ENCODE measurements around the gene ALDH8A1.

ALDH8A1 gene

DNA sequence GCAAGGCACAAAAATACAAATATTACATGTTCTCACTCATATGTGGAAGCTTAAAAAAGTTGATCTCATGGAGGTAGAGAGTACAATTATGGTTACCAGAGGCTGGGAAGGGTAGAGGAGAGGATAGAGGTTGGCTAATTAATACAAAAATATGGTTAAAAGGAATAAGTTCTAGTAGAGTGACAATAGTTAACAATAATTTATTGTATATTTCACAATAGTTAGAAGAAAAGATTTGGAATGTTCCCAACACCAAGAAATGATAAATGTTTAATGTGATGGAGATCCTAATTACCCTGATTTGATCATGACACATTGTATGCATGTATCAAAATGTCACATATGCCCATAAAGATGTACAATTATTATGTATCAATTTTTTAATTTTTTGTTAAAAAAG, 1.8 kb downstream of the ALDH8A1 start:
- H3K4me3 ChIP-seq (ENCODE audit: low read length) = no peak overlapping the region
- H3K4me1 ChIP-seq (ENCODE audit: control insufficient read depth, insufficient read depth, low read length) = no peaks in the 10 kb centered on the region
- H3K27me3 ChIP-seq (ENCODE audit: control insufficient read depth, insufficient read depth, low read length) = no peaks in the 10 kb centered on the region
- no peak overlapping the region for H3K27ac ChIP-seq (ENCODE audit: low read depth, low read length)
- H3K9ac ChIP-seq (ENCODE audit: low read length) = no peak overlapping the region
- no peaks in the 10 kb centered on the region for H3K36me3 ChIP-seq (ENCODE audit: control insufficient read depth, insufficient read depth, low read length)

DNA sequence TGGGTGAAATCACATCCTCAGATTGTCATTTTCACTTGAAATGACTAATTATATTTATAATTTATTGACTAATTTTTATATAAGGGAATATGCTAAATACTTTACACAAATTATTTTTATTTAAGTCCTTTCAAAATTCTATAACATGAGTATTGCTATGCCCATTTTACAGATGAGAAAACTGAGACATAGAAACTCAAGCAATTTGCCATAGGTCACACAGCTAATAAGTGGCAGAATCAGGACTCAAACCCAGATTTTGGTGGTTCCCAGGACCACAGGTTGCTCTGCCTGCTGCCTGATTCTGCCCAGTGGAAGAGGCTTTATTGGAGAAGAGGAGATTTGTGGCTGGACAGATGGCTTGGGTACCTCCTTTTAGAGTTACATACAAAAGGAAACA, 4.9 kb downstream of the ALDH8A1 start:
- H3K4me1 ChIP-seq (ENCODE audit: control insufficient read depth, insufficient read depth, low read length) = no peaks in the 10 kb centered on the region
- H3K36me3 ChIP-seq (ENCODE audit: control insufficient read depth, insufficient read depth, low read length) = no peaks in the 10 kb centered on the region
- no peaks in the 10 kb centered on the region for H3K27me3 ChIP-seq (ENCODE audit: control insufficient read depth, insufficient read depth, low read length)
- H3K9ac ChIP-seq (ENCODE audit: low read length) = no peak overlapping the region
- H3K27ac ChIP-seq (ENCODE audit: low read depth, low read length) = no peak overlapping the region
- no peak overlapping the region for H3K4me3 ChIP-seq (ENCODE audit: low read length)

- no peak overlapping the region for H3K4me3 ChIP-seq (ENCODE audit: low read length)
- H3K27me3 ChIP-seq (ENCODE audit: control insufficient read depth, insufficient read depth, low read length) = no peaks in the 10 kb centered on the region
- no peaks in the 10 kb centered on the region for H3K4me1 ChIP-seq (ENCODE audit: control insufficient read depth, insufficient read depth, low read length)
- H3K36me3 ChIP-seq (ENCODE audit: control insufficient read depth, insufficient read depth, low read length) = no peaks in the 10 kb centered on the region
- H3K27ac ChIP-seq (ENCODE audit: low read depth, low read length) = no peak overlapping the region
- no peak overlapping the region for H3K9ac ChIP-seq (ENCODE audit: low read length)
Observed at GRCh38 chr6:134943522-134944111, 6.3 kb downstream of the ALDH8A1 start.

- Histone ChIP-seq H3K4me1 (ENCODE audit: control insufficient read depth, insufficient read depth, low read length) (no peaks in the 10 kb centered on the region), H3K27me3 (ENCODE audit: control insufficient read depth, insufficient read depth, low read length) (no peaks in the 10 kb centered on the region), H3K4me3 (ENCODE audit: low read length) (no peak overlapping the region), H3K36me3 (ENCODE audit: control insufficient read depth, insufficient read depth, low read length) (no peaks in the 10 kb centered on the region), H3K27ac (ENCODE audit: low read depth, low read length) (no peak overlapping the region), H3K9ac (ENCODE audit: low read length) (no peak overlapping the region)
Observed at GRCh38 chr6:134938896-134939295, 11.0 kb downstream of the ALDH8A1 start.

GRCh38 chr6:134937426-134937825, 12.5 kb downstream of the ALDH8A1 start:
- no peaks in the 10 kb centered on the region for H3K4me1 ChIP-seq (ENCODE audit: control insufficient read depth, insufficient read depth, low read length)
- H3K36me3 ChIP-seq (ENCODE audit: control insufficient read depth, insufficient read depth, low read length) = no peaks in the 10 kb centered on the region
- H3K27ac ChIP-seq (ENCODE audit: low read depth, low read length) = no peak overlapping the region
- no peaks in the 10 kb centered on the region for H3K27me3 ChIP-seq (ENCODE audit: control insufficient read depth, insufficient read depth, low read length)
- H3K9ac ChIP-seq (ENCODE audit: low read length) = no peak overlapping the region
- no peak overlapping the region for H3K4me3 ChIP-seq (ENCODE audit: low read length)

GRCh38 chr6:134936931-134937330, 13.0 kb downstream of the ALDH8A1 start:
- H3K4me1 ChIP-seq (ENCODE audit: control insufficient read depth, insufficient read depth, low read length) = no peaks in the 10 kb centered on the region
- no peak overlapping the region for H3K4me3 ChIP-seq (ENCODE audit: low read length)
- H3K36me3 ChIP-seq (ENCODE audit: control insufficient read depth, insufficient read depth, low read length) = no peaks in the 10 kb centered on the region
- no peak overlapping the region for H3K9ac ChIP-seq (ENCODE audit: low read length)
- no peak overlapping the region for H3K27ac ChIP-seq (ENCODE audit: low read depth, low read length)
- H3K27me3 ChIP-seq (ENCODE audit: control insufficient read depth, insufficient read depth, low read length) = no peaks in the 10 kb centered on the region

DNA sequence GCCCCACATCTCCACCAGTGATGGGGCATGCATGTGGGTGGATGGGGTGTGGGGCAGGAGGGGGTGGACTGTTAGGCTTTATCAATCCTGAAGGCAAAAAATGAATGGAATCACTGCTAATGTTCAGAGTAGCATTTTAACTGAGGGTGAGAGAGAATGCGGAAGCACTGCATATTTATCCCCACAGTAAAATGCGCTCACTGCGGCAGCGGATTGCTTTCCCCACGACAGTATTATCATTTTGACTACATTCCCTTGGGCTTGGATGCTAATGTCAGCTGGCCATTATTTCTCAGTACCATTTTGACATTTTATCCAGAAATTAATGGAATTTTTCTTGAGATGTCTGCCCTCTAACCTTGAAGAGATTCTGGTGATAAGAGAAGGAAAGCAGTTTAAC, 13.4 kb downstream of the ALDH8A1 start:
- Histone ChIP-seq H3K9ac (ENCODE audit: low read length) (no peak overlapping the region), H3K27ac (ENCODE audit: low read depth, low read length) (no peak overlapping the region), H3K27me3 (ENCODE audit: control insufficient read depth, insufficient read depth, low read length) (no peaks in the 10 kb centered on the region), H3K4me1 (ENCODE audit: control insufficient read depth, insufficient read depth, low read length) (no peaks in the 10 kb centered on the region), H3K4me3 (ENCODE audit: low read length) (no peak overlapping the region), H3K36me3 (ENCODE audit: control insufficient read depth, insufficient read depth, low read length) (no peaks in the 10 kb centered on the region)

DNA sequence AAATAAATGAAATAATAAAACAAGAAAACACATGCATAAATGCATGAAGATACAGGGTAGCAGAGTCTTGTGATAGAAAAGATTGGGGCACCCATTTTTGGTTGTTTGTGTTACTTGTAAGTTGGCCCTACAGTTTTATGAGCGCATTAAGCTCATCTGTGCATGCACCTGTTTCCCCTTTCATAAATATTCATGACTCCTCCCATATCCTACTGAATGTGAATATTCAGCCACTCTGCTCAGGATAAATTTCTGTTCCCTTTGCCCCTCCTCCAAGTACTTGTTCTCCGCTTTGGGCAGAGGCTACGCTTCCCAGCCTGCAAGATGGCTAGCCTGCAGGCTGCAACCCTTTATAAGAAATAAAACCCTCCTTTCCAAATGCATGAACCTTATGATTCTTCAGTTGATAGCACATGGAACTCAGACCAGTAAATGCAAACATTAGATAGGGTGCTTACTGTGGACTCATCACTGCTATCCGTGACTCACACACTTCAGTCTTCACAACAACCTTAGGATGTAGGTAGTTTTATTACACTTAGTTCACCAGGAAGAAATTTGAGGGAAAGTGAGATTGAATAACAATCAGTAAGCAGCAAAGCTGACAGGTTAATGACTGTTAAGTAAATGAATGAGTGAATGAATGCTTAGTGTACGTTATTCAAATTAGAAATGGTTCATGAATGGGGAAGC, 15.0 kb downstream of the ALDH8A1 start:
- Histone ChIP-seq H3K4me1 (ENCODE audit: control insufficient read depth, insufficient read depth, low read length) (no peaks in the 10 kb centered on the region), H3K9ac (ENCODE audit: low read length) (no peak overlapping the region), H3K27ac (ENCODE audit: low read depth, low read length) (no peak overlapping the region), H3K36me3 (ENCODE audit: control insufficient read depth, insufficient read depth, low read length) (no peaks in the 10 kb centered on the region), H3K27me3 (ENCODE audit: control insufficient read depth, insufficient read depth, low read length) (no peaks in the 10 kb centered on the region), H3K4me3 (ENCODE audit: low read length) (no peak overlapping the region)

- no peaks in the 10 kb centered on the region for H3K27me3 ChIP-seq (ENCODE audit: control insufficient read depth, insufficient read depth, low read length)
- H3K4me1 ChIP-seq (ENCODE audit: control insufficient read depth, insufficient read depth, low read length) = no peaks in the 10 kb centered on the region
- H3K36me3 ChIP-seq (ENCODE audit: control insufficient read depth, insufficient read depth, low read length) = no peaks in the 10 kb centered on the region
- H3K27ac ChIP-seq (ENCODE audit: low read depth, low read length) = no peak overlapping the region
- H3K4me3 ChIP-seq (ENCODE audit: low read length) = no peak overlapping the region
- no peak overlapping the region for H3K9ac ChIP-seq (ENCODE audit: low read length)
Observed at GRCh38 chr6:134932535-134933470, 17.1 kb downstream of the ALDH8A1 start.

DNA sequence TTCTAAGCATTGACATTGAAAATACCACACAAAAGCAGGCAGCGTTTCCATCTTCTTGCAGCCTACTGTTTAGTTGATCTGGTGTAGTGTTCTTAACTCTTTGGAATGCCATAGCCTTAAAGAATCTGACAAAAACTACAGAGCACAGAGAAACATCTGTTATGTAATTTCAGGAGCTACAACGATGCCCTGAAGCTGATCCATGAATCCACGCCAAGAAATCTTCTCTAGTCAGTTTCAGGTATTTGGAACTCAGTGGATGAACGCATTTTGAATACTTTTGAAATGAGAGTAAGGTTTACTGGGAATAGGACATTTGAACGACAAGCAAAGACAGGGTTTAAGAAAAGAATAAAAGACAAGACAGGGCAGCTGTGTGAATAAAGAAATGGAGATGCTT, 17.8 kb downstream of the ALDH8A1 start:
- no peaks in the 10 kb centered on the region for H3K36me3 ChIP-seq (ENCODE audit: control insufficient read depth, insufficient read depth, low read length)

DNA sequence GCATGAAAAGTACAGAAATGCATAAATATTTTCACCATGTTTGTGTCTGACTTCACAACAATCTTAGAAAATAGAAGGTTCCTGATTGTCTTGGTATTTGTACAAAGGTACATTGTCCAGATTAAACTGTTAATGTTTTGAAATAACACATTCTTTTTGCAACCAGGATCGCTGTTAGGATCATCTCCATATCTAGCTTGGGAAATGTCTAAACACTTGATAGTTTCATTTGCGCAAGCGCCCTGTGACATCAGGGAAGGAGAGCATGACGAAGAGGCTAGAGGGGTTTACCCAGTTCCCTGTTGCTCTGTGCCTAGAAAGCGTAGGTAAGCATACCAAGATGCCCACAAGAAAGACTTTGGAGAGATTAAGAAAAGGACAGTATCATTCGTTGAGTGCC, 19.4 kb downstream of the ALDH8A1 start:
- Histone ChIP-seq H3K9ac (ENCODE audit: low read length) (no peak overlapping the region), H3K36me3 (ENCODE audit: control insufficient read depth, insufficient read depth, low read length) (no peaks in the 10 kb centered on the region), H3K4me3 (ENCODE audit: low read length) (no peak overlapping the region), H3K4me1 (ENCODE audit: control insufficient read depth, insufficient read depth, low read length) (no peaks in the 10 kb centered on the region), H3K27ac (ENCODE audit: low read depth, low read length) (no peak overlapping the region), H3K27me3 (ENCODE audit: control insufficient read depth, insufficient read depth, low read length) (no peaks in the 10 kb centered on the region)

More for the DNA sequence above, 17.8 kb downstream of the ALDH8A1 start:
- Histone ChIP-seq H3K27ac (ENCODE audit: low read depth, low read length) (no peak overlapping the region), H3K9ac (ENCODE audit: low read length) (no peak overlapping the region), H3K4me1 (ENCODE audit: control insufficient read depth, insufficient read depth, low read length) (no peaks in the 10 kb centered on the region), H3K27me3 (ENCODE audit: control insufficient read depth, insufficient read depth, low read length) (no peaks in the 10 kb centered on the region), H3K4me3 (ENCODE audit: low read length) (no peak overlapping the region)

DNA sequence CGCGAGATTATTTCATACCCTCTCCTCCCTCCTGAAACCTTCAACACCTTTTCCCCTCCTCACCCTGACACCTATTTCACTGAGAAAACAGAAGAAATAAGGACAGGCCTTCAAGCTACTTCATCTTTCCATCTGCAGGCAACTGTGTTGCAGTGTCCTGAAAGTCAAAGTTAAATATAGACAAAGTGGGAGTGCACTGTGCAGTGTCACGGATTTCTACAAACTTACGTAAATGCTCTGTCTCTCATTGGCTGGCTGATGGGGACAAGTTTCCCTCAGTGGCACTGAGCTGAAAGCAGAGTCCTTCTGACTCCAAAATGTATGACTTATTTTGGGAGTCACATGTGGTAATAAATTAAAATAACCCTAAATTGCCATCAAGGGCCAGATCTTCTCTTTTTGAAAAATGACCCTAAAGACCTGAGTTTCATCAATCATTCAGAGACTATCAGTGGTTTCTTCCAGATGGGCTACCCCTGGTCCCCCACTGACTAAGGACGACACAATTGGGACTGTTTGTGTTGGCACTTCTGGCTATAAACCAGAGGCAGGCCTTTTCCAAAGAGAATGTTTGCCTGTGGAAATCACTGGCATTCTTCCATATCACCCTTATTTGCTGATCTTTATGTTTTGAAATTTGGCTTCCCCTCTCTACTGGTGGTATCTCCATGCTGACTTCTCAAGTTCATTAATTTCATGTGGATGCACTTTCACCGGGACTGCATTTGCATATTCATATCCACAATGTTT, 21.6 kb downstream of the ALDH8A1 start:
- Histone ChIP-seq H3K36me3 (ENCODE audit: control insufficient read depth, insufficient read depth, low read length) (no peaks in the 10 kb centered on the region), H3K9ac (ENCODE audit: low read length) (no peak overlapping the region), H3K4me1 (ENCODE audit: control insufficient read depth, insufficient read depth, low read length) (no peaks in the 10 kb centered on the region), H3K27ac (ENCODE audit: low read depth, low read length) (no peak overlapping the region), H3K27me3 (ENCODE audit: control insufficient read depth, insufficient read depth, low read length) (no peaks in the 10 kb centered on the region), H3K4me3 (ENCODE audit: low read length) (no peak overlapping the region)

Measured in rectal smooth muscle tissue (tissue), 1 donor.